ENCODE results near the gene SH2D1A.

DNA sequence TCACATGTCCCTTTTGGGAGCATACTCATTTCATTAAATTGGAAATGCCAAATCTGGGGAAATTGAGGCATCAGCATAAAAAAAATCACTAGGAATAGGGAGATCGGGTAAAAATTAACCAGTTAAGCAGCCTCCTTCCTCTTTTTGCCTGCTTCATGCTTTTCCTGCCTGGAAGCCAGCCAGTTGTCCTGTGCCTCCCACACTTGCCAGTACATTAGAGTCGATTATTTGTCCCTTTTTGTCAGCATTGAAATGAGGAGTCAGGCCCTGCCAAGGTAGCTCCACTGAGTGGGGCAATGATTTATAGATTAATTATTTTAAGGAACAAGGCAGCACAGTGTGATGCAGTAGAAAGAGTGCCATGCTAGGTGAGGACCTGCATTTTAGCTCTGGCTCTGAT lies 55.3 kb downstream of the SH2D1A start:
- no peak for TF ChIP-seq EP300 (IDR thresholded peaks at IDR 0.05; ENCODE audit: low read depth)
- TF ChIP-seq, protein P1, sequence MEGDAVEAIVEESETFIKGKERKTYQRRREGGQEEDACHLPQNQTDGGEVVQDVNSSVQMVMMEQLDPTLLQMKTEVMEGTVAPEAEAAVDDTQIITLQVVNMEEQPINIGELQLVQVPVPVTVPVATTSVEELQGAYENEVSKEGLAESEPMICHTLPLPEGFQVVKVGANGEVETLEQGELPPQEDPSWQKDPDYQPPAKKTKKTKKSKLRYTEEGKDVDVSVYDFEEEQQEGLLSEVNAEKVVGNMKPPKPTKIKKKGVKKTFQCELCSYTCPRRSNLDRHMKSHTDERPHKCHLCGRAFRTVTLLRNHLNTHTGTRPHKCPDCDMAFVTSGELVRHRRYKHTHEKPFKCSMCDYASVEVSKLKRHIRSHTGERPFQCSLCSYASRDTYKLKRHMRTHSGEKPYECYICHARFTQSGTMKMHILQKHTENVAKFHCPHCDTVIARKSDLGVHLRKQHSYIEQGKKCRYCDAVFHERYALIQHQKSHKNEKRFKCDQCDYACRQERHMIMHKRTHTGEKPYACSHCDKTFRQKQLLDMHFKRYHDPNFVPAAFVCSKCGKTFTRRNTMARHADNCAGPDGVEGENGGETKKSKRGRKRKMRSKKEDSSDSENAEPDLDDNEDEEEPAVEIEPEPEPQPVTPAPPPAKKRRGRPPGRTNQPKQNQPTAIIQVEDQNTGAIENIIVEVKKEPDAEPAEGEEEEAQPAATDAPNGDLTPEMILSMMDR (IDR thresholded peaks at IDR 0.05), result no peak
- TF ChIP-seq POLR2A (IDR thresholded peaks at IDR 0.05), result no peak
- TF ChIP-seq POLR2AphosphoS5 (IDR thresholded peaks at IDR 0.05), result no peak
